Loucy (cell line): Measurements from ENCODE around the gene GRID1.
"Not testable (repeated sequence)": the region's sequence is repeated elsewhere in the genome, so short reads cannot be mapped to it uniquely, and the experiment has no call there.

ENCODE experiments used
- CTCF ChIP-seq: fragments of 200-600 bp; sonication (generic); conservative IDR thresholded peaks from 2 replicates; pipeline ENCODE4 v1.5.1; 2014; ENCODE audit warnings: mild to moderate bottlenecking, antibody characterized with exemption, low read length
- EZH2phosphoT487 ChIP-seq: fragments of 200-600 bp; IDR thresholded peaks from 2 replicates; pipeline ENCODE4 v1.6.1; 2018; ENCODE audit warnings: antibody characterized with exemption, mild to moderate bottlenecking, moderate library complexity, borderline replicate concordance

- TF ChIP-seq CTCF, EZH2phosphoT487: not testable (repeated sequence)
Observed at GRCh38 chr10:86175476-86175875, 191.1 kb downstream of the GRID1 start.
